HepG2 (cell line): ENCODE data around the gene NTN5. TPM values are rescaled to one million over a fixed set of nuclear protein-coding genes. Genes with fewer than 3 reads are reported as not detected.

Source experiments
- ESRRA ChIP-seq: sonication (generic); formaldehyde crosslinking; IDR thresholded peaks from 2 replicates; pipeline ENCODE4 v1.5.1; 2020; ENCODE audit warnings: mild to moderate bottlenecking, low read depth, missing genetic modification reagents
- GABPA ChIP-seq, 2 experiments: IDR thresholded peaks; 2 replicates each; pipeline ENCODE4 v1.6.1; 2011 to 2016; ENCODE audit warnings: low read depth in 2 of 2, low read length in 1 of 2, missing biosample characterization in 1 of 2, missing genetic modification characterization in 1 of 2
- GATAD2A ChIP-seq: IDR thresholded peaks from 2 replicates; pipeline ENCODE4 v1.6.1; 2016
- GFI1 ChIP-seq: sonication (generic); formaldehyde crosslinking; IDR thresholded peaks from 2 replicates; pipeline ENCODE4 v1.5.0; 2020; ENCODE audit warnings: missing genetic modification reagents, mild to moderate bottlenecking, borderline replicate concordance
- HIVEP1 ChIP-seq: sonication (generic); formaldehyde crosslinking; IDR thresholded peaks from 2 replicates; pipeline ENCODE4 v1.4.0; 2020; ENCODE audit warnings: mild to moderate bottlenecking, missing genetic modification reagents
- HMGXB4 ChIP-seq, 2 experiments: sonication (generic) in 1 of 2; formaldehyde crosslinking in 1 of 2; IDR thresholded peaks; 2 replicates each; pipeline versions ENCODE4 v1.4.0 to v1.6.1; 2018 to 2020; ENCODE audit warnings: missing genetic modification reagents in 2 of 2, borderline replicate concordance in 1 of 2, low read depth in 1 of 2, mild to moderate bottlenecking in 1 of 2, missing biosample characterization in 1 of 2
- HOXA3 ChIP-seq: sonication (generic); formaldehyde crosslinking; IDR thresholded peaks from 2 replicates; pipeline ENCODE4 v1.5.0; 2020; ENCODE audit warnings: missing genetic modification reagents
- JUN ChIP-seq: sonication (generic); formaldehyde crosslinking; IDR thresholded peaks from 2 replicates; pipeline ENCODE4 v1.4.0; 2020; ENCODE audit warnings: mild to moderate bottlenecking, missing genetic modification reagents
- KDM6A ChIP-seq: IDR thresholded peaks from 2 replicates; pipeline ENCODE4 v1.6.1; 2016; ENCODE audit warnings: low read depth
- NR2C2 ChIP-seq: sonication (generic); formaldehyde crosslinking; IDR thresholded peaks from 2 replicates; pipeline ENCODE4 v1.4.0; 2020; ENCODE audit warnings: missing genetic modification reagents, mild to moderate bottlenecking, moderate library complexity, borderline replicate concordance
- PHF8 ChIP-seq: sonication (generic); formaldehyde crosslinking; IDR thresholded peaks from 2 replicates; pipeline ENCODE4 v1.5.0; 2020; ENCODE audit warnings: missing genetic modification reagents
- PLSCR1 ChIP-seq: sonication (generic); formaldehyde crosslinking; IDR thresholded peaks from 2 replicates; pipeline ENCODE4 v1.5.0; 2020; ENCODE audit warnings: missing genetic modification reagents, mild to moderate bottlenecking, borderline replicate concordance
- POLR2A ChIP-seq, 2 experiments: IDR thresholded peaks; 2 replicates each; pipeline ENCODE4 v1.6.1; 2011; ENCODE audit warnings: low read depth in 2 of 2, low read length in 2 of 2, mild to moderate bottlenecking in 1 of 2, moderate library complexity in 1 of 2; ENCODE audit not compliant: insufficient read depth in 1 of 2
- POLR2G ChIP-seq: fragments of 200-400 bp; formaldehyde crosslinking; IDR thresholded peaks from 2 replicates; pipeline ENCODE4 v1.6.1; 2018; ENCODE audit warnings: mild to moderate bottlenecking, low read depth, low read length, moderate library complexity
- SALL1 ChIP-seq: sonication (generic); formaldehyde crosslinking; IDR thresholded peaks from 2 replicates; pipeline ENCODE4 v1.8.0; 2022; ENCODE audit warnings: mild to moderate bottlenecking, missing genetic modification reagents
- SALL2 ChIP-seq: sonication (generic); formaldehyde crosslinking; IDR thresholded peaks from 2 replicates; pipeline ENCODE4 v1.8.1; 2023; ENCODE audit warnings: mild to moderate bottlenecking, missing genetic modification reagents, inconsistent platforms
- SKIL ChIP-seq: sonication (generic); formaldehyde crosslinking; IDR thresholded peaks from 2 replicates; pipeline ENCODE4 v1.8.0; 2022; ENCODE audit warnings: missing genetic modification reagents, mild to moderate bottlenecking, moderate library complexity, borderline replicate concordance
- ZBTB44 ChIP-seq: sonication (generic); formaldehyde crosslinking; IDR thresholded peaks from 2 replicates; pipeline ENCODE4 v1.4.0; 2020; ENCODE audit warnings: missing genetic modification reagents
- ZBTB7B ChIP-seq: sonication (generic); formaldehyde crosslinking; IDR thresholded peaks from 2 replicates; pipeline ENCODE4 v1.4.0; 2020; ENCODE audit warnings: missing genetic modification reagents
- ZEB1 ChIP-seq: IDR thresholded peaks from 2 replicates; pipeline ENCODE4 v1.6.1; 2012; ENCODE audit warnings: mild to moderate bottlenecking, low read depth, inconsistent platforms; ENCODE audit not compliant: insufficient replicate concordance
- ZNF274 ChIP-seq: sonication (generic); formaldehyde crosslinking; IDR thresholded peaks from 2 replicates; pipeline ENCODE4 v1.5.1; 2020; ENCODE audit warnings: mild to moderate bottlenecking, missing genetic modification reagents
- ZNF30 ChIP-seq: sonication (generic); formaldehyde crosslinking; IDR thresholded peaks from 2 replicates; pipeline ENCODE4 v1.5.0; 2020; ENCODE audit warnings: mild to moderate bottlenecking, missing genetic modification reagents
- ZNF331 ChIP-seq: sonication (generic); formaldehyde crosslinking; IDR thresholded peaks from 2 replicates; pipeline ENCODE4 v1.4.0; 2020; ENCODE audit warnings: missing genetic modification reagents
- ZNF335 ChIP-seq: sonication (generic); formaldehyde crosslinking; IDR thresholded peaks from 2 replicates; pipeline ENCODE4 v1.4.0; 2020; ENCODE audit warnings: missing genetic modification reagents
- ZNF460 ChIP-seq: sonication (generic); formaldehyde crosslinking; IDR thresholded peaks from 2 replicates; pipeline ENCODE4 v1.5.1; 2020; ENCODE audit warnings: missing genetic modification reagents, mild to moderate bottlenecking, borderline replicate concordance
- polyA plus RNA-seq, 8 experiments: library from polyadenylated mRNA; depleted of rRNA in 3 of 8; stranded (reverse) in 7 of 8; unstranded in 1 of 8; fragments of >200 nt; fragmentation: Illumina TruSeq in 4 of 8; extraction: Trizol in 4 of 8; gene quantifications; 2 replicates each; pipeline versions ENCODE4 v1.2.1 to v1.2.3, GENCODE V29; 2011 to 2016; ENCODE audit warnings: low read depth in 4 of 8, missing spikeins in 1 of 8, mixed read lengths in 1 of 8; ENCODE audit not compliant: insufficient read depth in 1 of 8
- total RNA-seq, 5 experiments: library from RNA; depleted of rRNA; stranded (reverse); fragments of >200 nt; fragmentation: Illumina TruSeq; extraction: Trizol; gene quantifications; 2 replicates each; pipeline ENCODE4 v1.2.3, GENCODE V29; 2016; ENCODE audit warnings: low read depth in 1 of 5

The NTN5 gene
- total and polyA plus RNA-seq, 2 of the 13 experiments (the other 11 are each of a cell fraction or from before 2014, with no cell fraction given): 0.05 TPM; not detected in 1

GRCh38 chr19:48718711-48719231 lies 46.0 kb upstream of the NTN5 start (continued):
- no peak for TF ChIP-seq ZNF30 (CRISPR knock-in tag)
- TF ChIP-seq KDM6A (CRISPR knock-in tag): peak; percentile 71; the same call in 1 of the 2 replicates
- peak; percentile 88 for TF ChIP-seq ZBTB7B (CRISPR knock-in tag)
- TF ChIP-seq ZNF460 (CRISPR knock-in tag): peak; percentile 76; the same call in 1 of the 2 replicates
- TF ChIP-seq ZEB1: peak; percentile 51
- TF ChIP-seq ESRRA (CRISPR knock-in tag): peak; percentile 34; the same call in 1 of the 2 replicates
- TF ChIP-seq ZNF274 (CRISPR knock-in tag): peak; percentile 65; the same call in 1 of the 2 replicates
- TF ChIP-seq HOXA3 (CRISPR knock-in tag): peak; percentile 61
- TF ChIP-seq PHF8 (CRISPR knock-in tag): peak; percentile 28; the same call in 1 of the 2 replicates
- peak in 1 of 2 experiments; percentile 54; a peak in 1 of 4 replicates for TF ChIP-seq HMGXB4 (CRISPR knock-in tag; IDR thresholded peaks at IDR 0.05; ENCODE audit: borderline replicate concordance in 1 of 2, low read depth in 1 of 2)
- TF ChIP-seq ZNF335 (CRISPR knock-in tag): no peak
- TF ChIP-seq GFI1 (CRISPR knock-in tag): 0 out of 2 replicates have a peak, but pooled peaks have one; percentile 32
- 0 out of 4 replicates have a peak, but pooled peaks of 1 of the 2 experiments have one; percentile 10 for TF ChIP-seq POLR2A (IDR thresholded peaks at IDR 0.05; ENCODE audit: insufficient read depth in 1 of 2, low read depth in 2 of 2, low read length in 2 of 2)
- no peak for TF ChIP-seq PLSCR1 (CRISPR knock-in tag)
- TF ChIP-seq GABPA (IDR thresholded peaks at IDR 0.05; ENCODE audit: low read depth, low read length): no peak
- peak; percentile 15; the same call in 1 of the 2 replicates for TF ChIP-seq GABPA (CRISPR knock-in tag; IDR thresholded peaks at IDR 0.05; ENCODE audit: low read depth)
- peak; percentile 72; the same call in 1 of the 2 replicates for TF ChIP-seq SALL1 (CRISPR knock-in tag)
- no peak for TF ChIP-seq POLR2G
- TF ChIP-seq GATAD2A (CRISPR knock-in tag): peak; percentile 49
- TF ChIP-seq ZNF331: peak; percentile 50
- TF ChIP-seq HIVEP1 (CRISPR knock-in tag): peak; percentile 51
- TF ChIP-seq NR2C2 (CRISPR knock-in tag): peak; percentile 71; the same call in 1 of the 2 replicates
- TF ChIP-seq JUN (CRISPR knock-in tag): peak; percentile 78; the same call in 1 of the 2 replicates
- 0 out of 2 replicates have a peak, but pooled peaks have one; percentile 41 for TF ChIP-seq SALL2 (CRISPR knock-in tag)
- peak; percentile 92 for TF ChIP-seq SKIL (CRISPR knock-in tag)
- TF ChIP-seq ZBTB44 (CRISPR knock-in tag): no peak
